ENCODE results near the gene TBC1D24.
"Not testable (repeated sequence)": the region's sequence is repeated elsewhere in the genome, so short reads cannot be mapped to it uniquely, and the experiment has no call there.

The TBC1D24 gene

GRCh38 chr16:2533912-2534311, 59.0 kb downstream of the TBC1D24 start:
- DNase-seq, result no peak

DNA sequence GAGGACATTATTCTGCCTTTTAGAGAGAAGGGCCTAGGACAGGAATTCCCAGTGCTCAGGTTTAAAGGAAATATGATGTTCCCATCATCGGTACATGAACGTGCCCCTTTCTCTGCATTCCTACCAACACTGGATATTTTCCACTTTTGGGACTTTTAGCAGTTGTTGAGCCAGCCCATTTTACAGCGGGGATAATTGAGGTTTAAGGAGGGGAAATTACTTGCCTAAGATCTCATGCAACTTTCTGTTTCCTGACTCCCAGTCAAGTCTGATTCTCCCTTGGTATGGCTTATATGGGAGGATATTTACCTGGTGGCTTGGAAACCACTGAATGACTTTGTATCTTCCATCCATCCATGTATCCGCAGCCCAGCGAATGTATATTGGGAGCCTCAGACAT, 59.4 kb downstream of the TBC1D24 start:
- not testable (repeated sequence) for DNase-seq

GRCh38 chr16:2535625-2536013, 60.7 kb downstream of the TBC1D24 start:
- DNase-seq, result no peak

DNA sequence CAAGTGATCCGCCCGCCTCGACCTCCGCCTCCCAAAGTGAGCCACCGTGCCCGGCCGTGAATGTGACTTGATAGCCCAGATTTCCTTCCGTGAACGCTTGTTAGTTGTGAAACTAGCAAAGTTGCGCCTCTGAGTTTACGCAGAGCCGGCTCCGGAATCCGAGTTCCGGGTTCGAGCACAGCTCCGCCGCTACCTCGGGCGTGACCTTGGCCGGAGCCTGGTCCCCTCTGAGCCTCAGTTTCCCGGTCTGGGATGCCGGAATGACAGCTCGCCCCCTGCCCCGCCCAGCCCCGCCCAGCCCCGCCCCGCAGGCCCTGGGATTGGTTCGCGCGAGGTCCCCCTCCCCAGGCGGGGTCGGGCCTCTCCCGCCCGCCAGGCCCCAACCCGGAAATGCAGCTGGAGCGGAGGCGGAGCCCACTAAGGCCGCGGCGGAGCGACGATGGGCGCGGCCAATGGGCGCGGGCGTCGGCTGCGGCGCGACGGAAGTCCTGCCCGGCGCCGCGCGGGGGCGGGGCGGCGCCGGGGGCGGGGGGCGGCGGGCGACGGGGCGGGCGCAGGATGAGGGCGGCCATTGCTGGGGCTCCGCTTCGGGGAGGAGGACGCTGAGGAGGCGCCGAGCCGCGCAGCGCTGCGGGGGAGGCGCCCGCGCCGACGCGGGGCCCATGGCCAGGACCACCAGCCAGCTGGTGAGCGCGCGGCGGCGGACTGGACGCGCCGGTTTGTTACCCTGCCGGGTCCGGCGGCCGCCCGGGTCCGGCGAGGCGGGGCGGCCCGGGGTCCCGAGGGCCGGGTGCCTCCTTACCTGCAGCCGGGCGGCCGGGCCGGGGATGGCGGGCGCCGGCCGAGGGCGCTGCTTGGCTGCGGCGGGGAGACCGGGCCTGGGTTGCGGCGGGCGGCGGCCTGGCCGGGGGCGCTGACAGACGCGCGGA, 62.8 kb downstream of the TBC1D24 start, which contains the start of gene PDPK1:
TSS of gene PDPK1 (plus strand) at position 571 of the 929 bp plus-strand sequence. CDS start at position 663, 92 bp downstream.
- DNase-seq, result peak; percentile 94

GRCh38 chr16:2539192-2539844, 64.4 kb downstream of the TBC1D24 start:
- not testable (repeated sequence) for DNase-seq

DNA sequence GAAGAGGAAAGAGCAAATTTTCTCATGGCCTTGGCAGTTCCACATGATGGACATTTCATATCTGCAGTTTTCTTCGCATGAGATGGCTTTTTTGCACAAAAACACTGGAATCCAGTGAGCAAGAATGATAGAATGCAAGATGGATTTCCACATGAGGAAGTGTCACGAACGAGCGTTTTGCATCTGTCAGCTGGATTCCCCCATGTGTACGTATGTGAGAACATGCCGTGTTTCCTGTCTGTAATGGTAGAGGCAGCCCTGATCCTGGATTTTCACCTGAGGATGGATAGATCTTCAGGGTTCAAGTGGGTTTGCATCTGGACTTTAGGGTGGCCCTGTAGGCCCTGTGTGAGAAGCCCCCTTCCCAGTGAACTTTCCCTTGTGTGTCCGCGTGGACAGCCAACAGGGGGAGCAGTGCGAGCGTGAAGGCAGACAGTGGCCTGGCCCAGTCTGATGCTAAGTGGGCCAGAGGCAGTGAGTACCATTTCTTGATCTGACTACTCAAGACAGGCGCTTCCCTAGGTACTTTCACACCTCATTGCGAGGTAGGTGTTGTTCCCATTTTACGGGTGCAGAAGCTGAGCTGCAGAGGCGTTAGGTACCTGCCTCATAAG, 65.0 kb downstream of the TBC1D24 start:
- DNase-seq, result not testable (repeated sequence)

DNA sequence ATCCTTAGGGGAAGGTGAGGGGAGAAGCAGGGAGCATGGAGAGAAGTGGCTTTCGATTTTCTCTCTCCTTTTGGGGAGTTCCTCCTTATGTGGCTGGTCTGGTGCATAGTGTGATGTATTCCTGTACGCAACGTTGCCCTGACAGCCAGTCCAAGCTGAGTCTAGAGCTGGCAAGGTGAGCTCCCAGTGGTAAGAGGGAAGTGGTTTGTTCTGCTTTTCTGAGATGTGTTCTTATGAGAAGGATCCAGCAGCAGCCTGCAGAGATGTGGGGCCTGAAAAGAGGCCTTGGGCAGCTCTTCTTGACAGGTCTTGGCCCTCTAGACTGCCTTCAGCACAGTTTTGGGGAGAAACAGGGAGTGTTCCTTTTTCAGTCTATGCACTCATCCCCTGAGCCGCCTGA, 66.0 kb downstream of the TBC1D24 start:
- not testable (repeated sequence) for DNase-seq

- not testable (repeated sequence) for DNase-seq
Observed at GRCh38 chr16:2541409-2541808, 66.5 kb downstream of the TBC1D24 start.

GRCh38 chr16:2543771-2544170, 68.8 kb downstream of the TBC1D24 start:
- not testable (repeated sequence) for DNase-seq

DNA sequence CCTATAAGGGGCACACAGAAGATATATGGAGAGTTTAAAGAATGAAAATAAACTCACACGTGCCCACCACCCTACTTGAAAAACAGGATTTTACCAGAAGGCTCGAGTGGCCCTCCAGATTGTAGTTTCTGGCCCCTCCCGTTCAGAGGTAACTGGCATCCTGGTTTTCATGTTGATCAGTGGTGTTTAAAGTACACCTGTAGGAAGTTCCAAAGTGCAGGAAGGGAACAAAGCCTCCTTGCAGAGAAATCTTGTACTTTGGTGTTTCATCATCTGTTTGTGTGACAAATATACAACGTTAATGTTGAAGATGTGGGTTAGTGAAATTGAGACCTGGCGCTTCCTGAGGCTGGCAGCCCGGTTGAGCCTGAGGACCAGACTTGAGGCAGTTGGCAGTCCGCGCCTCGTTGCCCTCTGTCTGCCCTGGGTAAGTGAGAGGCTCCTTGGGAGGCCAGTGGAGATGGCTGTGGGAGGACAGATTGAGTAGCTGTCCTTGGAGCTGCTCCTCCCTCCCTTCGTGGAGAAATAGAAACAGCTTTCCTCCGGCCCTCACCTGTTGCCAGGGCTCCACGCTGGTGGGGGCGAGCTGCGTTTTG, 75.5 kb downstream of the TBC1D24 start:
- DNase-seq, result not testable (repeated sequence)

DNA sequence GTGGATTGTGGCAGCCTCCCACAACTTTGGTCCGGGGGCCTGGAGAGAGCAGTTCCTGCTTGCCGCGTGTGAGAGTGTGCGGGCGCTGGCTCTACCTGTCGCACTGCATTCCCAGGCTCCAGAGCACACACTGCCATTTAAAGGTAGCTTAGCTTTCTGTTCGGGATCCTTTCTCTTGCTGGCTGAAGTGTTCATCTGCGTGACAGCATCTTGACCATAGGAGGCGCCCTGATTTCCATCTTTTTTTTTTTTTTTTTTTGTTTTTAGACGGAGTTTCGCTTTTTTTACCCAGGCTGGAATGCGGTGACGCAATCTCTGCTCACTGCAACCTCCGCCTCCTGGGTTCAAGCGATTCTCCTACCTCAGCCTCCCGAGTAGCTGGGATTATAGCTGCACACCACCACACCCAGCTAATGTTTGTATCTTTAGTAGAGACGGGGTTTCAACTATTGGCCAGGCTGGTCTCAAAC, 76.5 kb downstream of the TBC1D24 start:
- DNase-seq, result not testable (repeated sequence)

DNA sequence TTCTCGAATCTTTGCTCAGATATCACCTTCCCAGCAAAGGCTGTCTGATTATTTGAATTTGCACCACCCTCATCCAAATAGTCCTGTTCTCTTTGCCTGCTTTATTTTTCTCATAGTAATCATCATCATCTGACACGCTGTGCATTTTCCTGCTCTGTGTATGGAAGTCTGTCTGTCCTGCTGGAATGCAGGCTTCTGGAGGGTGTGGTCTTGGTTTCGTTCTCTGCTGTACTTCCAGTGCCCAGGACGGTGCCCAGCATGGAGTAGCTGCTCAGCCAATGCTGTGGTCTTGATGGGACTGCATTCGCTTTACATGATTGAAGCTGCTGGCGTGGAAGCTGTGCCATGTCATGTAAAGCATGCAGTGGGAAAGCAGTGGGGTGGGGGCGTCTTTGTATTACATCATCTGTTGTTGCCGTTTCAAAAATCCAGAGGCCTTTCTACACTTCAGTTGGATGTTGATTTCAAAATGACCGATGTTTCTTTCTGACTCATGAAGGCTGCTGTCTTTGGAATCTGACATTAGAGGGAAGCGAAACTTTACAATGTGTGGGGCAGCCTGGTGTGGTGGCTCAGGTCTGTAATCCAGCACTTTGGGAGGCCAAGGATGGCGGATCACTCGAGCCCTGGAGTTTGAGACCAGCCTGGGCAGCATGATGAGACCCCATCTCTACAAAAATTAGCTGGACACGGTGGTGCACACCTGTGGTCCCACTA, 79.9 kb downstream of the TBC1D24 start:
- not testable (repeated sequence) for DNase-seq
